Measurements from ENCODE around the gene NTF3.

NTF3 gene

GRCh38 chr12:5432011-5432400, at the start of gene NTF3:
Gene NTF3 (plus strand): TSS chr12:5432108. CDS start chr12:5432325, 217 bp downstream.
- no peak for DNase-seq

GRCh38 chr12:5384015-5384414, 47.9 kb upstream of the NTF3 start:
- no peak for DNase-seq

GRCh38 chr12:5388581-5389535, 43.0 kb upstream of the NTF3 start:
- no peak for DNase-seq

GRCh38 chr12:5390174-5390799, 41.6 kb upstream of the NTF3 start:
- no peak for DNase-seq

GRCh38 chr12:5391653-5392052, 40.3 kb upstream of the NTF3 start:
- no peak for DNase-seq

GRCh38 chr12:5392961-5393360, 38.9 kb upstream of the NTF3 start:
- DNase-seq, result no peak

GRCh38 chr12:5395443-5396271, 36.3 kb upstream of the NTF3 start:
- no peak for DNase-seq

GRCh38 chr12:5396541-5396940, 35.4 kb upstream of the NTF3 start:
- DNase-seq, result no peak

- DNase-seq, result no peak
These were observed 32.6 kb upstream of the NTF3 start for GRCh38 chr12:5399266-5399665.

GRCh38 chr12:5402009-5402935, 29.6 kb upstream of the NTF3 start:
- DNase-seq, result no peak

GRCh38 chr12:5403411-5403810, 28.5 kb upstream of the NTF3 start:
- DNase-seq, result no peak

- no peak for DNase-seq
These were observed 24.7 kb upstream of the NTF3 start for GRCh38 chr12:5407034-5407856.

GRCh38 chr12:5409619-5410018, 22.3 kb upstream of the NTF3 start:
- no peak for DNase-seq

GRCh38 chr12:5416571-5416970, 15.3 kb upstream of the NTF3 start:
- DNase-seq, result no peak

GRCh38 chr12:5417500-5417899, 14.4 kb upstream of the NTF3 start:
- no peak for DNase-seq

- no peak for DNase-seq
These were observed 3.3 kb upstream of the NTF3 start for GRCh38 chr12:5428332-5429221.

- DNase-seq, result no peak
These were observed 2.0 kb upstream of the NTF3 start for GRCh38 chr12:5429741-5430557.

GRCh38 chr12:5430641-5431603, 986 bp upstream of the NTF3 start:
- no peak for DNase-seq
